GM18507 (cell line): ENCODE results near the gene STIL.
"Not testable (repeated sequence)": the region's sequence is repeated elsewhere in the genome, so short reads cannot be mapped to it uniquely, and the experiment has no call there.

Experiments
- DNase-seq: peaks from one replicate; pipeline ENCODE4 v3.0.0; 2011; ENCODE audit warnings: low read depth; ENCODE audit not compliant: insufficient read length; ENCODE audit errors: extremely low spot score
- FAIRE-seq: peaks from 2 replicates; lab custom pipeline; 2011; peaks lifted over from hg19 to GRCh38; lab: Jason Lieb, UNC

The STIL gene

DNA sequence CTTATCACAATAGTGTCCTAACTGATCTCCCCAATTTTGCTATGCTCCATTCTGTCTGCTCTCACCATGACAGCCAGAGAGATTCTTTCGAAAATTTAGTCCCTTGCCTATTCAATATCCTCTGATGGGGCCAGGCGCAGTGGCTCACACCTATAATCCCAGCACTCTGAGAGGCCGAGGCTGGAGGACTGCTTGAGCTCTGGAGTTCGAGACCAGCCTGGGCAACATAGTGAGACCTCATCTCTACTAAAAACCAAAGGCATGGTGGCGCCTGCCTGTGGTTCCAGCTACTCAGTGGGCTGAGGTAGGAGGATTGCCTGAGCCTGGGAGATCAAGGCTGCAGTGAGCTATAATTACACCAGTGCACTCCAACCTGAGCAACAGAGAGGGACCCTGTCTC, 108.0 kb downstream of the STIL start:
- FAIRE-seq (no peak), DNase-seq (no peak)

- DNase-seq, FAIRE-seq: not testable (repeated sequence)
Observed at GRCh38 chr1:47203504-47203903, 110.4 kb downstream of the STIL start.

- DNase-seq, result no peak
- no peak for FAIRE-seq
Observed at GRCh38 chr1:47201179-47201578, 112.8 kb downstream of the STIL start.
